GM15510 (cell line): ENCODE measurements around the gene MLH1.

Source experiments
- POLR2A ChIP-seq: IDR thresholded peaks from 3 replicates; pipeline ENCODE4 v1.6.1; 2011; ENCODE audit warnings: borderline replicate concordance; ENCODE audit not compliant: insufficient read length; ENCODE audit errors: extremely low read depth

The MLH1 gene

GRCh38 chr3:37099469-37099868 lies 106.2 kb downstream of the MLH1 start:
- TF ChIP-seq POLR2A, result no peak

- no peak for TF ChIP-seq POLR2A
Measured at GRCh38 chr3:37100411-37100810, 107.1 kb downstream of the MLH1 start.
